CD8-positive, alpha-beta memory T cell (primary cell): ENCODE measurements around the gene LRRC4C. TPM values are rescaled to one million over a fixed set of nuclear protein-coding genes. Genes with fewer than 3 reads are reported as not detected.

Source experiments
- CTCF ChIA-PET: fragments of 350-600 bp; sonication (Branson Sonifier 250); formaldehyde crosslinking; loops from one replicate; lab custom pipeline; 2021; ENCODE audit warnings: antibody characterized with exemption; lab: Charles Lee
- POLR2A ChIA-PET: fragments of 350-600 bp; sonication (Branson Sonifier 250); formaldehyde crosslinking; loops from one replicate; lab custom pipeline; 2021; ENCODE audit warnings: antibody characterized with exemption; lab: Charles Lee
- DNase-seq, 5 donors: peaks; one replicate each; pipeline versions ENCODE4 v3.0.0 to v3.0.0-alpha.2; 2020 to 2022; ENCODE audit warnings: mixed read lengths in 1 of 5
- H3K27ac ChIP-seq: one replicate; pipeline ENCODE4 v1.7.0; 2013; ENCODE audit warnings: low read depth, mild to moderate bottlenecking, low read length, moderate library complexity
- H3K27me3 ChIP-seq: 2 replicates; pipeline ENCODE4 v1.7.0; 2013; ENCODE audit warnings: low read length, mild to moderate bottlenecking; ENCODE audit not compliant: insufficient read depth, poor library complexity, severe bottlenecking
- H3K36me3 ChIP-seq: 2 replicates; pipeline ENCODE4 v1.7.0; 2013; ENCODE audit warnings: mild to moderate bottlenecking, low read length, moderate library complexity; ENCODE audit not compliant: insufficient read depth
- H3K4me1 ChIP-seq: 2 replicates; pipeline ENCODE4 v1.7.0; 2013; ENCODE audit warnings: mild to moderate bottlenecking, low read length, moderate library complexity; ENCODE audit not compliant: insufficient read depth
- H3K4me3 ChIP-seq: 2 replicates; pipeline ENCODE4 v1.7.0; 2013; ENCODE audit warnings: mild to moderate bottlenecking, low read length
- H3K9me3 ChIP-seq: 2 replicates; pipeline ENCODE4 v1.7.0; 2013; ENCODE audit warnings: mild to moderate bottlenecking, low read length
- H3K27ac Mint-ChIP-seq, 8 donors: one replicate each; pipeline ENCODE4 v1.8.0; 2020 to 2021; ENCODE audit warnings: mixed read lengths in 8 of 8, mild to moderate bottlenecking in 6 of 8, inconsistent platforms in 3 of 8, moderate library complexity in 3 of 8
- H3K27me3 Mint-ChIP-seq, 2 donors: one replicate each; pipeline ENCODE4 v1.8.0; 2020 to 2021; ENCODE audit warnings: mixed read lengths in 2 of 2, mild to moderate bottlenecking in 1 of 2, moderate library complexity in 1 of 2
- H3K36me3 Mint-ChIP-seq, 3 donors: one replicate each; pipeline ENCODE4 v1.8.0; 2020 to 2021; ENCODE audit warnings: mixed read lengths in 3 of 3, inconsistent platforms in 1 of 3, mild to moderate bottlenecking in 1 of 3
- H3K4me1 Mint-ChIP-seq, 3 donors: one replicate each; pipeline ENCODE4 v1.8.0; 2020 to 2021; ENCODE audit warnings: mixed read lengths in 3 of 3, inconsistent platforms in 1 of 3, mild to moderate bottlenecking in 1 of 3
- H3K4me3 Mint-ChIP-seq, 7 donors: one replicate each; pipeline ENCODE4 v1.8.0; 2020 to 2021; ENCODE audit warnings: mixed read lengths in 7 of 7, mild to moderate bottlenecking in 6 of 7, moderate library complexity in 4 of 7, inconsistent platforms in 2 of 7
- H3K9me3 Mint-ChIP-seq, 5 donors: one replicate each; pipeline ENCODE4 v1.8.0; 2020 to 2022; ENCODE audit warnings: mixed read lengths in 5 of 5, mild to moderate bottlenecking in 3 of 5, moderate library complexity in 2 of 5, inconsistent platforms in 1 of 5
- polyA plus RNA-seq: library from polyadenylated mRNA; unstranded; fragments of 300-500 nt; fragmentation: Illumina TruSeq; gene quantifications from one replicate; pipeline ENCODE4 v1.2.3, GENCODE V29; 2021
- total RNA-seq, 2 experiments: library from RNA; stranded (reverse); gene quantifications; one replicate each; pipeline ENCODE4 v1.2.3, GENCODE V29; 2021

Gene LRRC4C
- total and polyA plus RNA-seq, 3 experiments from 2014 or later = not detected

DNA sequence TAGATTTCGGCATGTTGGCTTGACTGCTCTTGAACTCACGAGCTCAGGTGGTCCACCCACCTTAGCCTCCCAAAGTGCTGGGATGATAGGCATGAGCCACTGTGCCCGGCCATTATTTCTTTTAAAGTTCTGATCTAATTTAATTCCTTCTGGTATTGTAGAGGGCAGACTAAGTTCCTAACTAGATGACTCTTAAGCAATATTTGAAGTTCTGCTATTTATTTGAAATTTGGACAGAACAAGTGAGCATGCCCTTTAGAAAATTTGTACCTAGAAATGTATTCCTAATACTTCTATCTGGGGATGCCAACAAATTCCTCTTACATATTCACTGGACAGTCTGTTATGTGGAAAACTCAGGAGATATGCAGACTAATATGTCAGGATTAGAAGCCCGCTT, 746.4 kb downstream of the LRRC4C start:
- Histone ChIP-seq H3K36me3 (no peaks in the 10 kb centered on the region), H3K4me1 (no peaks in the 10 kb centered on the region), H3K27me3 (no peaks in the 10 kb centered on the region), H3K4me3 (no peak overlapping the region), H3K9me3 (no peaks in the 10 kb centered on the region), H3K27ac (no peak overlapping the region)
- ChIA-PET CTCF (no interaction called here), POLR2A (no interaction called here)
- peaks cover 0 to 2% of the 10 kb centered on the region in 2 donors for H3K27me3 Mint-ChIP-seq
- peaks cover 14 to 34% (median 19%) of the 10 kb centered on the region in 5 donors for H3K9me3 Mint-ChIP-seq
- H3K36me3 Mint-ChIP-seq = no peaks in the 10 kb centered on the region
- no peak overlapping the region for H3K27ac Mint-ChIP-seq
- DNase-seq = no peak
- no peak overlapping the region for H3K4me3 Mint-ChIP-seq
- no peaks in the 10 kb centered on the region for H3K4me1 Mint-ChIP-seq

DNA sequence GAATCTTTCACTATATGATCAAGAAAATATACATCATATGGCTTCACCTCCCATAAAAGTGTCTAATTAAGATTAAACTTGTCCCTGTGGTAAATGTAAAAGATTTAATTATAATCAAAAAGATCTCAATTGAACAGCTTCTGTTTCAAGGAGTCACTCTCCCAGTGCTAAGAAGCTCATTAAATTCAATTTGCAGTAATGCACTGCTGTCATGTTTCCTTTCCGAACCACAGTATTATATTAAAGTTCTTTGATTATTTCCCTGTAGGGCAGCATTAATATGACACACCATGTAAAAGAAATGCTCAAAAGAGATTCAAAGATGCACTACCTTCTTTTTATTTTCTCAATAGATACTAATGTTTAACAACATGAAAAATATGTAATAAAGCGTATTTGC, 758.4 kb downstream of the LRRC4C start:
- Mint-ChIP-seq H3K4me1 (no peaks in the 10 kb centered on the region), H3K27me3 (no peaks in the 10 kb centered on the region), H3K4me3 (no peak overlapping the region), H3K9me3 (peaks cover 0 to 28% (median 4%) of the 10 kb centered on the region in 5 donors), H3K36me3 (no peaks in the 10 kb centered on the region), H3K27ac (no peak overlapping the region)
- H3K4me3 ChIP-seq = no peak overlapping the region
- no peak for DNase-seq
- H3K27me3 ChIP-seq = no peaks in the 10 kb centered on the region
- no peaks in the 10 kb centered on the region for H3K9me3 ChIP-seq
- CTCF ChIA-PET = no interaction called here
- no peaks in the 10 kb centered on the region for H3K36me3 ChIP-seq
- H3K4me1 ChIP-seq = no peaks in the 10 kb centered on the region
- POLR2A ChIA-PET = no interaction called here
- H3K27ac ChIP-seq = no peak overlapping the region

DNA sequence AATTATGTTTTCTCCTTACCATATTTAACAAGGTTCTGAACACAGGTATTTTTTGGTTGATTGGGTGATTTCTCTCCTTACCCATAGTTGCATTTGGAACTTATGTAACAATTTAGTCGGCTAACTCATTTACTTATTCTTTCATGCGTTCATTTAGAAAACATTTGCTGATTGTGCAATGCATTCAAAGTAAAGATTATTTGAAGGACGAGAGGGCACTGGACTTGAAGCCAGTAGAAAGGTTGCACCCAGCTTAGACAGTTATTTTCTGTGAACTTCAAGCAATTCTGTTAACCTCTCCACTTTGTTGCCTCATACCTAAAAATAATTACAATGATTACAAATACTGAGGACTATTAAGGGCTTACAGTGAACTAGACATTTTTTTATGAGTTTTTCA, 769.6 kb downstream of the LRRC4C start:
- Mint-ChIP-seq H3K27ac (no peak overlapping the region), H3K9me3 (peaks cover 2 to 14% (median 12%) of the 10 kb centered on the region in 5 donors), H3K36me3 (no peaks in the 10 kb centered on the region), H3K4me1 (no peaks in the 10 kb centered on the region), H3K27me3 (no peaks in the 10 kb centered on the region), H3K4me3 (no peak overlapping the region)
- Histone ChIP-seq H3K4me1 (no peaks in the 10 kb centered on the region), H3K4me3 (no peak overlapping the region), H3K36me3 (no peaks in the 10 kb centered on the region), H3K27ac (no peak overlapping the region), H3K9me3 (peaks cover 5% of the 10 kb centered on the region), H3K27me3 (no peaks in the 10 kb centered on the region)
- no peak for DNase-seq
- POLR2A ChIA-PET = no interaction called here
- CTCF ChIA-PET = no interaction called here

DNA sequence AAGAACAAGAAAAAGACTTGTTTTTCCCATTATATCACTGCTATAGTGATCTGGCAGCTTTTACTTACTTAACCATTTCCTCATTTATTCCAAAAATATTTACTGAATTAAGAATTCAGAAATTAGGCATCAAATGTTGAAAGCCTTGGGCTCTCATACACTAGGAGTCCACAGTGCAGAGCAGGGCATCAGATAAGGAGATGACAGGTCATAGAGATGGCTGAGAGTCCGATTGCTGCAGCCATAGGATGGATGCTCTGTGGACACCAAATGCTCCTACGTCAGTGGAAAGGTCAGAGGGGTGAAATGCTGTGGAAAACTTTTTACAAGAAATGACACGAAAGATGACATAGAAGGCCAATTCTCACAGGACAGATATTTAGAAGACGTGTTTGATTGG, 771.1 kb downstream of the LRRC4C start:
- Histone ChIP-seq H3K27ac (no peak overlapping the region), H3K9me3 (peaks cover 5% of the 10 kb centered on the region), H3K4me3 (no peak overlapping the region), H3K4me1 (no peaks in the 10 kb centered on the region), H3K27me3 (no peaks in the 10 kb centered on the region), H3K36me3 (no peaks in the 10 kb centered on the region)
- H3K36me3 Mint-ChIP-seq = no peaks in the 10 kb centered on the region
- no peak overlapping the region for H3K27ac Mint-ChIP-seq
- ChIA-PET CTCF (no interaction called here), POLR2A (no interaction called here)
- H3K4me1 Mint-ChIP-seq = no peaks in the 10 kb centered on the region
- H3K9me3 Mint-ChIP-seq = peaks cover 2 to 24% (median 13%) of the 10 kb centered on the region in 5 donors
- no peak overlapping the region for H3K4me3 Mint-ChIP-seq
- no peak for DNase-seq
- no peaks in the 10 kb centered on the region for H3K27me3 Mint-ChIP-seq

DNA sequence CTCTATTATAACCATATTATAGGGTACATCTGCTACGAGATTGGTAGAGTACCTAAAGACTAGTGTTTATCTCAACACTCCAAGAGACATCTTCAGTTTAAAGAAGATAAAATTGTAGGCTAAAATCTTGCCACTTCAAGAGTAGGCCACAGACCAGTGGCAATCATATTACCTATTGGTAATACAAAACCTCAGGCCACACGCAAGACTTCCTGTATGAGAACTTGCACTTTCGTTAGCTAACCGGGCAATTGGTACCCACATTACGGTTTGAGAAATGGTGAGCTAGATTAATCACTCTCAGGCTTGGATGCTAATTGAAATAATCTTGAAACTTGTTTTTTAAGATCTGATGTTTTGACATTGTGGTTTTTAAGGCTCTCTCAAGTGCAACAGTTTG, 772.7 kb downstream of the LRRC4C start:
- no peak for DNase-seq
- Histone ChIP-seq H3K27ac (no peak overlapping the region), H3K9me3 (peaks cover 5% of the 10 kb centered on the region), H3K4me1 (no peaks in the 10 kb centered on the region), H3K4me3 (no peak overlapping the region), H3K36me3 (no peaks in the 10 kb centered on the region), H3K27me3 (no peaks in the 10 kb centered on the region)
- H3K4me1 Mint-ChIP-seq = no peaks in the 10 kb centered on the region
- no peak overlapping the region for H3K4me3 Mint-ChIP-seq
- ChIA-PET CTCF (no interaction called here), POLR2A (no interaction called here)
- no peaks in the 10 kb centered on the region for H3K36me3 Mint-ChIP-seq
- H3K27ac Mint-ChIP-seq = no peak overlapping the region
- peaks cover 2 to 26% (median 9%) of the 10 kb centered on the region in 5 donors for H3K9me3 Mint-ChIP-seq
- no peaks in the 10 kb centered on the region for H3K27me3 Mint-ChIP-seq

DNA sequence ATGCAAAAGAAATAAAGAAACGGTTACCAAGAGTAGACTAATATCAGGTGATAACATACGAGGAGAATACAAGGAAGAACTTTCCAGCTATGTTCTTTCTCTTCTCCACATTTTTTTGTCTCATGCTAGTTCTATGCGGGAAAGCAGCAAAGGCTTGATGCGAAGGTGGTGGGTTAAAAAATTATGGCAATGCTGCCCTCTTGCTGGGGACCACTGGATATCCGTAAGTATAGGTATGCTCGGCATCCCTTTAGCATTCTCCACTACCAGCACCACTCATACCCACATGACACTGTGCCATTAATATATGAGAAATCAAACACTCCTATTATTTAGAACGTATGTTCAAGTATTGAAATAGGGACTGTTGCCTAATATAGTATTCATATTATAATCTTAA, 776.4 kb downstream of the LRRC4C start:
- Mint-ChIP-seq H3K9me3 (peaks cover 4 to 31% (median 15%) of the 10 kb centered on the region in 5 donors), H3K4me3 (no peak overlapping the region), H3K27me3 (no peaks in the 10 kb centered on the region), H3K4me1 (no peaks in the 10 kb centered on the region), H3K27ac (no peak overlapping the region), H3K36me3 (no peaks in the 10 kb centered on the region)
- no peaks in the 10 kb centered on the region for H3K27me3 ChIP-seq
- H3K36me3 ChIP-seq = no peaks in the 10 kb centered on the region
- no peak overlapping the region for H3K27ac ChIP-seq
- DNase-seq = no peak
- no peak overlapping the region for H3K4me3 ChIP-seq
- no peaks in the 10 kb centered on the region for H3K9me3 ChIP-seq
- ChIA-PET CTCF (no interaction called here), POLR2A (no interaction called here)
- H3K4me1 ChIP-seq = no peaks in the 10 kb centered on the region

DNA sequence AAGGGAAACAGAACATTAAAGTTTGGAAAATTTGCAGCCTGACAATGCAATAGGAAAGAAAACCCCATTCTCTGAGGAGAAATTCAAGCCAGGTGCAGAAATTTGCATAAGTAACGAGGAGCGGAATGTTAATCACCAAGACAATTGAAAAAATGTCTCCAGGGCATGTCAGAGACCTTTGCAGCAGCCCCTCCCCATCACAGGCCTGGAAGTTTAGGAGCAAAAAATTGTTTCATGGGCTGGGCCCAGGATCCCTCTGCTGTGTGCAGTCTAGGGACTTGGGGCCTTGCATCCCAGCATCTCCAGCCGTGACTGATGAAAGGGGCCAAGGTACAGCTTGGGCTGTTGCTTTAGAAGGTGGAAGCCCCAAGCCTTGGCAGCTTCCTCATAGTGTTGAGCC, 780.2 kb downstream of the LRRC4C start:
- Histone ChIP-seq H3K9me3 (no peaks in the 10 kb centered on the region), H3K27me3 (no peaks in the 10 kb centered on the region), H3K27ac (no peak overlapping the region), H3K36me3 (no peaks in the 10 kb centered on the region), H3K4me1 (no peaks in the 10 kb centered on the region), H3K4me3 (no peak overlapping the region)
- no peak overlapping the region for H3K4me3 Mint-ChIP-seq
- H3K27me3 Mint-ChIP-seq = no peaks in the 10 kb centered on the region
- DNase-seq = no peak
- H3K27ac Mint-ChIP-seq = no peak overlapping the region
- H3K4me1 Mint-ChIP-seq = no peaks in the 10 kb centered on the region
- peaks cover 4 to 46% (median 15%) of the 10 kb centered on the region in 5 donors for H3K9me3 Mint-ChIP-seq
- CTCF ChIA-PET = no interaction called here
- POLR2A ChIA-PET = no interaction called here
- H3K36me3 Mint-ChIP-seq = peaks cover 0 to 1% (median 0%) of the 10 kb centered on the region in 3 donors

DNA sequence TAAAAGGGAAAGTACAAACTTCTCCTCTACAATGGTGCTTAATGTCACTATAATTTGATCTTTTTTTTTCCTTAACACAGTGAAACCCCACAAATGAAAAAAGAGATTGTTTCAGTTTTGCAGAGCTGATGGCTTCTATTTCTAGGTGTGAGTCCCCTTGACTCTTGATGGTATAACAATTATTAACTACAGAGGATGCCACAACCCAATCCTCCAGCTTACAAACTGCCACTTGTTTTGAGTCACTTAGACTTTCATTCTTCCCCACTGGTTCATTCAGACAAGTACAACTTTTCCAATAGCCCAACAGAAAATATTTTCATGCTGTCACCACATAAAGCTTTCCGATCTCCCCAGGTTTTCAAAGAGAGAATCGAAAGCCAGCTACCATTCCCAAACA, 812.2 kb downstream of the LRRC4C start:
- Histone ChIP-seq H3K9me3 (no peaks in the 10 kb centered on the region), H3K27me3 (no peaks in the 10 kb centered on the region), H3K4me1 (no peaks in the 10 kb centered on the region), H3K27ac (no peak overlapping the region), H3K36me3 (no peaks in the 10 kb centered on the region), H3K4me3 (no peak overlapping the region)
- Mint-ChIP-seq H3K27me3 (no peaks in the 10 kb centered on the region), H3K4me3 (no peak overlapping the region), H3K9me3 (peaks cover 21 to 63% (median 37%) of the 10 kb centered on the region in 5 donors), H3K4me1 (no peaks in the 10 kb centered on the region), H3K36me3 (no peaks in the 10 kb centered on the region), H3K27ac (no peak overlapping the region)
- ChIA-PET CTCF (no interaction called here), POLR2A (no interaction called here)
- no peak for DNase-seq

DNA sequence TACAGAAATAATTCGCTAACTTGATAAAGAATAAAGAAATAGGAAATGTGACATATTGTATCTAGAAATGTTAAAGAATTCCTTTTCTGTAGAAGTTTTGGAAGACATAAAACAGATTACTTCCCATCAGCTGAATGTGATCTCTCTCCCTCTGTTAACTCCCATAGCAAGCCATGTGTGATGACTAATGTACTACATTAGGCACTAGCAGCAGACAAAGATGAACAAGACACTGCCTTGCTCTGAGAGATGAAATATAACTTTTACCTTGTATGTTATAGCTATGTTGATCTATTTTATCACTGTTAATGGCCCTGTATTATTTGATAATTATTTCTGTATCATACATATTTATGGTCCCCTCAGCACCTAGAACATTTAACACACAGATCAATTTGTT, 817.2 kb downstream of the LRRC4C start:
- Mint-ChIP-seq H3K4me3 (no peak overlapping the region), H3K36me3 (no peaks in the 10 kb centered on the region), H3K9me3 (peaks cover 8 to 47% (median 21%) of the 10 kb centered on the region in 5 donors), H3K27me3 (no peaks in the 10 kb centered on the region), H3K27ac (no peak overlapping the region), H3K4me1 (no peaks in the 10 kb centered on the region)
- no peaks in the 10 kb centered on the region for H3K27me3 ChIP-seq
- POLR2A ChIA-PET = no interaction called here
- H3K36me3 ChIP-seq = no peaks in the 10 kb centered on the region
- no peak for DNase-seq
- no peaks in the 10 kb centered on the region for H3K9me3 ChIP-seq
- no peaks in the 10 kb centered on the region for H3K4me1 ChIP-seq
- CTCF ChIA-PET = no interaction called here
- H3K27ac ChIP-seq = no peak overlapping the region
- H3K4me3 ChIP-seq = no peak overlapping the region
